SK-N-SH (cell line): ENCODE measurements around the gene PHKA2. TPM values are rescaled to one million over a fixed set of nuclear protein-coding genes. Genes with fewer than 3 reads are reported as not detected.

Experiments
- CTCF ChIA-PET: fragments of 300-600, 350-600 bp; formaldehyde crosslinking; extraction: SDS; loops from one replicate; lab custom pipeline; 2021; lab: Yijun Ruan, JAX
- POLR2A ChIA-PET: fragments of 350-600 bp; sonication (Branson Sonifier 250); formaldehyde crosslinking; extraction: SDS; loops from one replicate; lab custom pipeline; 2020; ENCODE audit warnings: antibody characterized with exemption, inconsistent platforms; lab: Yijun Ruan, JAX
- DNase-seq: peaks from one replicate; pipeline ENCODE4 v3.0.0; 2012
- H2AFZ ChIP-seq: fragments of 200-600 bp; sonication (generic); 2 replicates; pipeline ENCODE4 v1.8.1; 2016; ENCODE audit warnings: antibody characterized with exemption, mild to moderate bottlenecking, low read depth
- H3F3A ChIP-seq: fragments of 200-600 bp; sonication (generic); replicated peaks from 2 replicates; pipeline ENCODE3; 2016; ENCODE audit warnings: antibody characterized with exemption, mild to moderate bottlenecking; ENCODE audit not compliant: insufficient read depth
- H3K27ac ChIP-seq, 2 experiments: fragments of 200-500 bp in 1 of 2; fragments of 200-600 bp in 1 of 2; sonication (Bioruptor generic) in 1 of 2; sonication (generic), shearing (Covaris generic) in 1 of 2; 2 replicates each; pipeline versions ENCODE4 v1.5.1 to v1.6.1; 2014 to 2016; ENCODE audit warnings: low read depth in 2 of 2, inconsistent platforms in 1 of 2, low read length in 1 of 2, mild to moderate bottlenecking in 1 of 2, mixed read lengths in 1 of 2
- H3K27me3 ChIP-seq: fragments of 200-600 bp; sonication (generic), shearing (Covaris generic); 2 replicates; pipeline ENCODE4 v1.6.1; 2016; ENCODE audit warnings: mixed run types; ENCODE audit not compliant: insufficient read depth
- H3K36me3 ChIP-seq, 2 experiments: fragments of 200-500 bp in 1 of 2; fragments of 200-600 bp in 1 of 2; sonication (Bioruptor generic) in 1 of 2; sonication (generic) in 1 of 2; replicated peaks in 1 of 2; 2 replicates each; pipeline versions ENCODE3 to v1.5.1; 2014 to 2016; ENCODE audit warnings: low read length in 1 of 2, mild to moderate bottlenecking in 1 of 2; ENCODE audit not compliant: insufficient read depth in 2 of 2, control insufficient read depth in 1 of 2
- H3K4me1 ChIP-seq, 2 experiments: fragments of 200-500 bp in 1 of 2; fragments of 200-600 bp in 1 of 2; sonication (Bioruptor generic) in 1 of 2; sonication (generic), shearing (Covaris generic) in 1 of 2; 2 replicates each; pipeline versions ENCODE4 v1.5.1 to v1.6.1; 2014 to 2016; ENCODE audit warnings: low read depth in 1 of 2, low read length in 1 of 2, mixed run types in 1 of 2; ENCODE audit not compliant: insufficient read depth in 2 of 2, control insufficient read depth in 1 of 2
- H3K4me2 ChIP-seq: fragments of 200-600 bp; sonication (generic), shearing (Covaris generic); 2 replicates; pipeline ENCODE4 v1.6.1; 2017; ENCODE audit warnings: mixed run types
- H3K4me3 ChIP-seq, 2 experiments: fragments of 200-500 bp in 1 of 2; fragments of 200-600 bp in 1 of 2; sonication (Bioruptor generic) in 1 of 2; sonication (generic), shearing (Covaris generic) in 1 of 2; 2 replicates each; pipeline versions ENCODE4 v1.5.1 to v1.8.1; 2014 to 2016; ENCODE audit warnings: low read depth in 2 of 2, inconsistent platforms in 1 of 2, low read length in 1 of 2, mild to moderate bottlenecking in 1 of 2, mixed read lengths in 1 of 2, moderate library complexity in 1 of 2
- H3K79me2 ChIP-seq: fragments of 200-600 bp; sonication (generic); 2 replicates; pipeline ENCODE4 v1.8.1; 2017; ENCODE audit warnings: mild to moderate bottlenecking; ENCODE audit not compliant: insufficient read depth
- H3K9ac ChIP-seq: fragments of 200-600 bp; sonication (generic); 2 replicates; pipeline ENCODE4 v1.6.1; 2017; ENCODE audit warnings: mixed run types
- H3K9me2 ChIP-seq: fragments of 200-600 bp; sonication (generic); 2 replicates; pipeline ENCODE4 v1.6.1; 2017; ENCODE audit warnings: mixed run types
- H3K9me3 ChIP-seq: fragments of 200-600 bp; sonication (generic); 2 replicates; pipeline ENCODE4 v1.6.1; 2017; ENCODE audit warnings: mixed run types, mild to moderate bottlenecking, moderate library complexity
- H4K20me1 ChIP-seq: fragments of 200-600 bp; sonication (generic); 2 replicates; pipeline ENCODE4 v1.6.1; 2017; ENCODE audit warnings: mild to moderate bottlenecking, mixed run types; ENCODE audit not compliant: insufficient read depth
- CTCF ChIP-seq: fragments of 200-600 bp; sonication (generic); IDR thresholded peaks from 2 replicates; pipeline ENCODE4 v1.6.1; 2017; ENCODE audit warnings: antibody characterized with exemption, mild to moderate bottlenecking, moderate library complexity
- ELF1 ChIP-seq: IDR thresholded peaks from 2 replicates; pipeline ENCODE4 v1.4.0; 2012
- EZH2phosphoT487 ChIP-seq: fragments of 200-600 bp; sonication (generic); IDR thresholded peaks from 2 replicates; pipeline ENCODE4 v1.6.1; 2017; ENCODE audit warnings: low read depth, mixed run types, mild to moderate bottlenecking, antibody characterized with exemption, moderate library complexity, borderline replicate concordance
- FOXM1 ChIP-seq: IDR thresholded peaks from 2 replicates; pipeline ENCODE4 v1.4.0; 2012; ENCODE audit warnings: low read depth, mild to moderate bottlenecking
- GABPA ChIP-seq: IDR thresholded peaks from 2 replicates; pipeline ENCODE4 v1.4.0; 2012; ENCODE audit warnings: low read depth, mild to moderate bottlenecking
- JUND ChIP-seq: IDR thresholded peaks from 2 replicates; pipeline ENCODE4 v1.4.0; 2012
- MXI1 ChIP-seq: IDR thresholded peaks from 2 replicates; pipeline ENCODE4 v1.6.1; 2012; ENCODE audit warnings: mild to moderate bottlenecking, low read depth, low read length, improper control_type of control experiment
- NRF1 ChIP-seq: IDR thresholded peaks from 2 replicates; pipeline ENCODE4 v1.6.1; 2012; ENCODE audit warnings: low read depth, mild to moderate bottlenecking, low read length
- PBX3 ChIP-seq: IDR thresholded peaks from 2 replicates; pipeline ENCODE4; 2012
- POLR2AphosphoS5 ChIP-seq: IDR thresholded peaks from 2 replicates; pipeline ENCODE4 v1.6.1; 2012; ENCODE audit warnings: low read depth, low read length
- RCOR1 ChIP-seq: fragments of 150-350 bp; IDR thresholded peaks from 2 replicates; pipeline ENCODE4 v1.6.1; 2017; ENCODE audit warnings: antibody characterized with exemption, low read length
- REST ChIP-seq: IDR thresholded peaks from 2 replicates; pipeline ENCODE4 v1.6.1; 2012; ENCODE audit warnings: mild to moderate bottlenecking, low read depth, low read length, moderate library complexity
- RFX5 ChIP-seq: IDR thresholded peaks from 2 replicates; pipeline ENCODE4 v1.6.1; 2012; ENCODE audit warnings: mild to moderate bottlenecking, improper control_type of control experiment, low read length
- RXRA ChIP-seq: IDR thresholded peaks from 2 replicates; pipeline ENCODE4 v1.4.0; 2012; ENCODE audit warnings: low read depth, mild to moderate bottlenecking, borderline replicate concordance
- SMC3 ChIP-seq: IDR thresholded peaks from 2 replicates; pipeline ENCODE4 v1.6.1; 2012; ENCODE audit warnings: low read depth, low read length, improper control_type of control experiment
- TAF1 ChIP-seq: IDR thresholded peaks from 2 replicates; pipeline ENCODE4 v1.6.1; 2012; ENCODE audit warnings: low read depth, mild to moderate bottlenecking, low read length, moderate library complexity, borderline replicate concordance
- TEAD4 ChIP-seq: IDR thresholded peaks from 2 replicates; pipeline ENCODE4 v1.4.0; 2012; ENCODE audit warnings: mild to moderate bottlenecking, borderline replicate concordance; ENCODE audit not compliant: insufficient read depth
- WGBS: methylation state at CpG from one replicate; pipeline ENCODE4 v1.1.6; 2017; ENCODE audit warnings: low lambda C conversion rate; 5-methylcytosine and 5-hydroxymethylcytosine counted together
- polyA plus RNA-seq, 3 experiments: library from polyadenylated mRNA; depleted of rRNA; stranded (reverse); fragments of >200 nt; gene quantifications; 2 replicates each; pipeline ENCODE4 v1.2.3, GENCODE V29; 2012
- TF ChIP-seq, protein P1 (sequence below): IDR thresholded peaks from 2 replicates; pipeline ENCODE4 v1.4.0; 2012; ENCODE audit warnings: low read depth, borderline replicate concordance
- TF ChIP-seq, protein P2 (sequence below): fragments of 150-350 bp; IDR thresholded peaks from 2 replicates; pipeline ENCODE4 v1.6.1; 2016; ENCODE audit warnings: mild to moderate bottlenecking, low read depth, low read length

PHKA2 gene
- polyA plus RNA-seq, 1 of the 3 experiments (the other 2 are of a cell fraction) = 20.5 TPM

- TF ChIP-seq REST = no peak
- TF ChIP-seq CTCF = no peak
- TF ChIP-seq, protein P1, sequence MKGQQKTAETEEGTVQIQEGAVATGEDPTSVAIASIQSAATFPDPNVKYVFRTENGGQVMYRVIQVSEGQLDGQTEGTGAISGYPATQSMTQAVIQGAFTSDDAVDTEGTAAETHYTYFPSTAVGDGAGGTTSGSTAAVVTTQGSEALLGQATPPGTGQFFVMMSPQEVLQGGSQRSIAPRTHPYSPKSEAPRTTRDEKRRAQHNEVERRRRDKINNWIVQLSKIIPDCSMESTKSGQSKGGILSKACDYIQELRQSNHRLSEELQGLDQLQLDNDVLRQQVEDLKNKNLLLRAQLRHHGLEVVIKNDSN = no peak
- TF ChIP-seq MXI1 = no peak
- TF ChIP-seq SMC3 = no peak
Observed at GRCh38 chrX:18898492-18898891, 85.4 kb downstream of the PHKA2 start (continued).

- DNase-seq = no peak
- Histone ChIP-seq H3K9me3 (no peaks in the 10 kb centered on the region), H4K20me1 (no peaks in the 10 kb centered on the region), H2AFZ (no peak overlapping the region), H3K4me3 (no peak overlapping the region), H3K9me2 (no peaks in the 10 kb centered on the region), H3K79me2 (no peaks in the 10 kb centered on the region), H3K4me1 (peaks cover 0 to 39% of the 10 kb centered on the region in 2 experiments; a peak in 1 of 4 replicates), H3K27ac (no peak overlapping the region; a peak in 1 of 4 replicates), H3F3A (no peaks in the 10 kb centered on the region), H3K36me3 (no peaks in the 10 kb centered on the region), H3K9ac (no peak overlapping the region), H3K27me3 (peaks cover 5% of the 10 kb centered on the region; the same call in 1 of the 2 replicates), H3K4me2 (no peak overlapping the region)
- ChIA-PET CTCF (interaction anchor here (0.8 to 3.0 kb wide), 10 partner anchors 10 to 496 kb away, joined by 3 to 18 read pairs (median 4); partner anchors contain the start of gene CDKL5), POLR2A (no interaction called here)
- 57% methylated on average over 6 of the region's 11 CpGs for WGBS
- no peak for TF ChIP-seq FOXM1
- TF ChIP-seq GABPA = no peak
- TF ChIP-seq RCOR1 = no peak
- TF ChIP-seq POLR2AphosphoS5 = no peak
- TF ChIP-seq, protein P1 = no peak
- TF ChIP-seq RFX5 = no peak
- TF ChIP-seq, protein P2, sequence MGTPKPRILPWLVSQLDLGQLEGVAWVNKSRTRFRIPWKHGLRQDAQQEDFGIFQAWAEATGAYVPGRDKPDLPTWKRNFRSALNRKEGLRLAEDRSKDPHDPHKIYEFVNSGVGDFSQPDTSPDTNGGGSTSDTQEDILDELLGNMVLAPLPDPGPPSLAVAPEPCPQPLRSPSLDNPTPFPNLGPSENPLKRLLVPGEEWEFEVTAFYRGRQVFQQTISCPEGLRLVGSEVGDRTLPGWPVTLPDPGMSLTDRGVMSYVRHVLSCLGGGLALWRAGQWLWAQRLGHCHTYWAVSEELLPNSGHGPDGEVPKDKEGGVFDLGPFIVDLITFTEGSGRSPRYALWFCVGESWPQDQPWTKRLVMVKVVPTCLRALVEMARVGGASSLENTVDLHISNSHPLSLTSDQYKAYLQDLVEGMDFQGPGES = no peak
- no peak for TF ChIP-seq RXRA
- no peak for TF ChIP-seq SMC3
- TF ChIP-seq PBX3 = no peak
- no peak for TF ChIP-seq ELF1
- TF ChIP-seq NRF1 = no peak
- TF ChIP-seq TAF1 = no peak
- TF ChIP-seq EZH2phosphoT487 = no peak
- TF ChIP-seq JUND = no peak
- TF ChIP-seq TEAD4 = no peak
Observed at GRCh38 chrX:18898091-18898490, 85.8 kb downstream of the PHKA2 start.
